Neuronal stem cell (in vitro differentiated cells): ENCODE results near the gene MACF1.

Experiments used
- DNase-seq: peaks from one replicate; pipeline ENCODE4 v3.0.0-alpha.2; 2013; ENCODE audit warnings: low spot score
- H2AFZ ChIP-seq: one replicate; pipeline ENCODE4 v1.6.1; 2013; ENCODE audit warnings: mild to moderate bottlenecking, low read length, inconsistent platforms
- H2AK5ac ChIP-seq: 2 replicates; pipeline ENCODE4 v1.6.1; 2013; ENCODE audit warnings: low read depth, mild to moderate bottlenecking, inconsistent platforms, low read length, moderate library complexity, mixed read lengths
- H2BK120ac ChIP-seq: 2 replicates; pipeline ENCODE4 v1.6.1; 2013; ENCODE audit warnings: low read depth, mild to moderate bottlenecking, inconsistent platforms, low read length, moderate library complexity, mixed read lengths
- H2BK12ac ChIP-seq: one replicate; pipeline ENCODE4 v1.6.1; 2013; ENCODE audit warnings: low read length, inconsistent platforms
- H2BK15ac ChIP-seq: 2 replicates; pipeline ENCODE4 v1.6.1; 2013; ENCODE audit warnings: mild to moderate bottlenecking, low read length, inconsistent platforms, mixed read lengths
- H2BK5ac ChIP-seq: one replicate; pipeline ENCODE4 v1.6.1; 2013; ENCODE audit warnings: inconsistent platforms, mild to moderate bottlenecking, low read length, moderate library complexity
- H3K14ac ChIP-seq: one replicate; pipeline ENCODE4 v1.6.1; 2013; ENCODE audit warnings: low read length, inconsistent platforms
- H3K18ac ChIP-seq: 2 replicates; pipeline ENCODE4 v1.6.1; 2013; ENCODE audit warnings: low read length, inconsistent platforms
- H3K23ac ChIP-seq: 2 replicates; pipeline ENCODE4 v1.6.1; 2013; ENCODE audit warnings: low read depth, mild to moderate bottlenecking, mixed read lengths, low read length, inconsistent platforms; ENCODE audit not compliant: poor library complexity
- H3K27ac ChIP-seq: replicated peaks from 3 replicates; pipeline ENCODE4 v1.5.1; 2013; ENCODE audit warnings: low read length, inconsistent platforms
- H3K27me3 ChIP-seq, 3 experiments: 2 replicates each; pipeline ENCODE4 v1.6.1; 2013; ENCODE audit warnings: low read length in 3 of 3, mild to moderate bottlenecking in 2 of 3, inconsistent platforms in 1 of 3, low read depth in 1 of 3, mixed read lengths in 1 of 3, moderate library complexity in 1 of 3; ENCODE audit not compliant: control insufficient read depth in 3 of 3, insufficient read depth in 3 of 3
- H3K36me3 ChIP-seq, 2 donors: replicated peaks in 1 of 2; 2 replicates each; pipeline ENCODE4 v1.6.1; 2013; ENCODE audit warnings: low read length in 2 of 2; ENCODE audit not compliant: control insufficient read depth in 2 of 2, insufficient read depth in 2 of 2
- H3K4ac ChIP-seq: 2 replicates; pipeline ENCODE4 v1.6.1; 2013; ENCODE audit warnings: inconsistent platforms, mild to moderate bottlenecking, low read length, moderate library complexity
- H3K4me1 ChIP-seq, 2 donors: 1 replicate in 1 of 2; 2 replicates in 1 of 2; pipeline ENCODE4 v1.6.1; 2013; ENCODE audit warnings: low read length in 2 of 2, low read depth in 1 of 2; ENCODE audit not compliant: control insufficient read depth in 2 of 2, insufficient read depth in 1 of 2
- H3K4me2 ChIP-seq: one replicate; pipeline ENCODE4 v1.6.1; 2013; ENCODE audit warnings: mild to moderate bottlenecking, low read length, inconsistent platforms; ENCODE audit not compliant: insufficient read depth, poor library complexity, severe bottlenecking
- H3K4me3 ChIP-seq, 2 donors: 2 replicates each; pipeline ENCODE4 v1.5.1; 2013; ENCODE audit warnings: low read length in 2 of 2, mild to moderate bottlenecking in 2 of 2, inconsistent platforms in 1 of 2, moderate library complexity in 1 of 2
- H3K79me1 ChIP-seq: one replicate; pipeline ENCODE4 v1.6.1; 2013; ENCODE audit warnings: low read depth, mild to moderate bottlenecking, inconsistent platforms, low read length, moderate library complexity
- H3K9ac ChIP-seq: one replicate; pipeline ENCODE4 v1.6.1; 2013; ENCODE audit warnings: mild to moderate bottlenecking, low read depth, low read length, inconsistent platforms; ENCODE audit not compliant: poor library complexity
- H3K9me3 ChIP-seq, 2 donors: replicated peaks in 1 of 2; 2 replicates each; pipeline versions ENCODE3 to v1.6.1; 2013; ENCODE audit warnings: low read length in 2 of 2, mild to moderate bottlenecking in 2 of 2, inconsistent platforms in 1 of 2, low read depth in 1 of 2, mixed read lengths in 1 of 2, moderate library complexity in 1 of 2; ENCODE audit not compliant: control insufficient read depth in 2 of 2, insufficient read depth in 1 of 2
- H4K8ac ChIP-seq: one replicate; pipeline ENCODE4 v1.6.1; 2013; ENCODE audit warnings: low read depth, mild to moderate bottlenecking, inconsistent platforms, low read length, moderate library complexity
- H4K91ac ChIP-seq: one replicate; pipeline ENCODE4 v1.6.1; 2013; ENCODE audit warnings: low read length, low read depth, mild to moderate bottlenecking, inconsistent platforms; ENCODE audit not compliant: poor library complexity
- WGBS, 2 donors: extraction: QIAGEN DNeasy Blood & Tissue Kit; methylation state at CpG; one replicate each; pipeline ENCODE4 v1.1.7; 2013; ENCODE audit warnings: missing lambda C conversion rate in 2 of 2, mixed read lengths in 1 of 2; ENCODE audit not compliant: insufficient read length in 2 of 2, insufficient replicate concordance in 1 of 2; ENCODE audit errors: extremely low coverage in 2 of 2; 5-methylcytosine and 5-hydroxymethylcytosine counted together

MACF1 gene

GRCh38 chr1:39436842-39437241, 232.3 kb downstream of the MACF1 start:
- no CpG with 5 or more reads among the region's 3 CpGs for WGBS, 2 donors
- Histone ChIP-seq H3K4me2 (no peak overlapping the region), H3K36me3 (peaks cover 26 to 99% of the 10 kb centered on the region in 2 donors)

DNA sequence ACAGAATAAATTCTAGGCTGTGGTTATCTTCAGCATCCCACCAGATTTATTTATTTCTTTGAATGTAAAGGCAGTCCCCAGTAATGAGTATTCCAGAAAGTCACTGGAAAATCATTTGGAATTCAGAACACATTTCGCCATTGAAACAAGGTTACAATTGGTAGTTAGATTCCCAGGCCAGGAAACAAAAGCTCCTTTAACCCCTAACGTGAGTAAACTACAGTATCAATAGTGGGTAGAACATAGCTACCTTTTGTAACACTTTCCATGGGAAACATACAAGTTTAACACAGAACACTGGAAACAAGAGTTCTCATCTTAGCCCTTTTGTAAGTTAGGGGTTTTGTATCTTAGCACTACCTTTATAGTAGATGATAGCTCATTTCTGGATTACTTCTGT, 233.5 kb downstream of the MACF1 start:
- H3K4me3 ChIP-seq = no peak overlapping the region
- no peak overlapping the region for H2BK5ac ChIP-seq
- DNase-seq = no peak
- H2AK5ac ChIP-seq = no peak overlapping the region
- no peak overlapping the region for H3K23ac ChIP-seq
- no peak overlapping the region for H2BK15ac ChIP-seq
- H3K4ac ChIP-seq = no peak overlapping the region
- H3K9me3 ChIP-seq = peaks cover 0 to 3% of the 10 kb centered on the region in 2 donors
- no peak overlapping the region for H3K14ac ChIP-seq
- no peaks in the 10 kb centered on the region for H3K27me3 ChIP-seq
- H3K4me2 ChIP-seq = no peak overlapping the region
- no peak overlapping the region for H2AFZ ChIP-seq
- no peak overlapping the region for H3K27ac ChIP-seq
- H2BK120ac ChIP-seq = no peak overlapping the region
- H4K8ac ChIP-seq = no peak overlapping the region
- no peak overlapping the region for H3K9ac ChIP-seq
- no peak overlapping the region for H3K18ac ChIP-seq
- peaks cover 32 to 99% of the 10 kb centered on the region in 2 donors for H3K36me3 ChIP-seq
- no peak overlapping the region for H2BK12ac ChIP-seq
- no CpG with 5 or more reads among the region's 2 CpGs for WGBS, 2 donors
- no peak overlapping the region for H4K91ac ChIP-seq
- H3K4me1 ChIP-seq = no peaks in the 10 kb centered on the region
- no peaks in the 10 kb centered on the region for H3K79me1 ChIP-seq

More at GRCh38 chr1:39436842-39437241, 232.3 kb downstream of the MACF1 start:
- Histone ChIP-seq H3K4ac (no peak overlapping the region), H3K27ac (no peak overlapping the region), H3K9ac (no peak overlapping the region), H3K27me3 (no peaks in the 10 kb centered on the region), H4K8ac (no peak overlapping the region), H3K79me1 (no peaks in the 10 kb centered on the region), H3K4me3 (no peak overlapping the region), H2BK15ac (no peak overlapping the region), H3K18ac (no peak overlapping the region), H2AFZ (no peak overlapping the region), H3K23ac (no peak overlapping the region), H2AK5ac (no peak overlapping the region), H2BK12ac (no peak overlapping the region), H4K91ac (no peak overlapping the region), H3K9me3 (peaks cover 0 to 3% of the 10 kb centered on the region in 2 donors), H2BK5ac (no peak overlapping the region), H3K14ac (no peak overlapping the region), H2BK120ac (no peak overlapping the region), H3K4me1 (no peaks in the 10 kb centered on the region)
- DNase-seq = no peak

DNA sequence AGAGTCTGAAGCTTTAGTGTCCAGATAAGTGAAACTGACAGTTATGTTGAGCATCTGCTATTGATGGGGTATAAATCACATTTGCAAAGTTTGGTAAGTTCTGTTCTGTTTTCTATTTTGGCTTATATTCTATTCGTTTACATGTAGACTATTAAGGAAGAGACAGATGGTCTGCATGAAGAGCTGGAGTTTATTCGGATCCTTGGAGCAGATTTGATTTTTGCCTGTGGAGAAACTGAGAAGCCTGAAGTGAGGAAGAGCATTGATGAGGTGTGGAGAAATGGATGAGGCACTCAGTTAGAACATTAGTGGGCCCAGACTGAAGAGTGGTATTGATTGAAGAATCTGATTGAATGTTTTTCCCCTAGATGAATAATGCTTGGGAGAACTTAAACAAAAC, 236.4 kb downstream of the MACF1 start:
- no peak for DNase-seq
- H2AK5ac ChIP-seq = no peak overlapping the region
- H2AFZ ChIP-seq = no peak overlapping the region
- no peak overlapping the region for H3K23ac ChIP-seq
- H3K4me2 ChIP-seq = no peak overlapping the region
- H3K79me1 ChIP-seq = no peaks in the 10 kb centered on the region
- H2BK12ac ChIP-seq = no peak overlapping the region
- peaks cover 39 to 99% of the 10 kb centered on the region in 2 donors for H3K36me3 ChIP-seq
- no peak overlapping the region for H3K4ac ChIP-seq
- peaks cover 0 to 3% of the 10 kb centered on the region in 2 donors for H3K9me3 ChIP-seq
- H2BK120ac ChIP-seq = no peak overlapping the region
- no peak overlapping the region for H3K14ac ChIP-seq
- no peak overlapping the region for H2BK5ac ChIP-seq
- no peaks in the 10 kb centered on the region for H3K27me3 ChIP-seq
- no peak overlapping the region for H4K91ac ChIP-seq
- no peak overlapping the region for H2BK15ac ChIP-seq
- H3K18ac ChIP-seq = no peak overlapping the region
- no peaks in the 10 kb centered on the region for H3K4me1 ChIP-seq
- no peak overlapping the region for H3K27ac ChIP-seq
- no CpG with 5 or more reads among the region's 2 CpGs for WGBS, 2 donors
- no peak overlapping the region for H4K8ac ChIP-seq
- no peak overlapping the region for H3K4me3 ChIP-seq
- H3K9ac ChIP-seq = no peak overlapping the region

GRCh38 chr1:39441797-39442196, 237.3 kb downstream of the MACF1 start:
- no peak overlapping the region for H3K4ac ChIP-seq
- peaks cover 0 to 3% of the 10 kb centered on the region in 2 donors for H3K9me3 ChIP-seq
- no peak overlapping the region for H2BK5ac ChIP-seq
- H2BK120ac ChIP-seq = no peak overlapping the region
- no peak overlapping the region for H3K27ac ChIP-seq
- no peak overlapping the region for H3K4me2 ChIP-seq
- DNase-seq = no peak
- H2BK12ac ChIP-seq = no peak overlapping the region
- H3K27me3 ChIP-seq = no peaks in the 10 kb centered on the region
- H3K4me3 ChIP-seq = no peak overlapping the region
- H2AK5ac ChIP-seq = no peak overlapping the region
- H2BK15ac ChIP-seq = no peak overlapping the region
- H4K8ac ChIP-seq = no peak overlapping the region
- no peak overlapping the region for H2AFZ ChIP-seq
- H3K9ac ChIP-seq = no peak overlapping the region
- no peak overlapping the region for H3K23ac ChIP-seq
- no peak overlapping the region for H3K14ac ChIP-seq
- H4K91ac ChIP-seq = no peak overlapping the region
- H3K18ac ChIP-seq = no peak overlapping the region
- H3K4me1 ChIP-seq = no peaks in the 10 kb centered on the region
- H3K36me3 ChIP-seq = peaks cover 39 to 99% of the 10 kb centered on the region in 2 donors
- no peaks in the 10 kb centered on the region for H3K79me1 ChIP-seq
